22Rv1 (cell line): Measurements from ENCODE around the gene GNG7.
A peak's percentile ranks its signal among the peaks of the same experiment; 100 is the strongest.
"Not testable (repeated sequence)": the region's sequence is repeated elsewhere in the genome, so short reads cannot be mapped to it uniquely, and the experiment has no call there.

Experiments
- H3K27ac ChIP-seq: fragments of 450-650 bp; 2 replicates; pipeline ENCODE4 v1.5.1; 2017
- ZFX ChIP-seq: fragments of 450-650 bp; IDR thresholded peaks from 2 replicates; pipeline ENCODE4 v1.6.1; 2017; ENCODE audit warnings: antibody characterized with exemption, borderline replicate concordance
- TF ChIP-seq, protein P1 (sequence below): fragments of 450-650 bp; IDR thresholded peaks from 2 replicates; pipeline ENCODE4 v1.5.1; 2017; ENCODE audit warnings: mild to moderate bottlenecking

Gene GNG7

DNA sequence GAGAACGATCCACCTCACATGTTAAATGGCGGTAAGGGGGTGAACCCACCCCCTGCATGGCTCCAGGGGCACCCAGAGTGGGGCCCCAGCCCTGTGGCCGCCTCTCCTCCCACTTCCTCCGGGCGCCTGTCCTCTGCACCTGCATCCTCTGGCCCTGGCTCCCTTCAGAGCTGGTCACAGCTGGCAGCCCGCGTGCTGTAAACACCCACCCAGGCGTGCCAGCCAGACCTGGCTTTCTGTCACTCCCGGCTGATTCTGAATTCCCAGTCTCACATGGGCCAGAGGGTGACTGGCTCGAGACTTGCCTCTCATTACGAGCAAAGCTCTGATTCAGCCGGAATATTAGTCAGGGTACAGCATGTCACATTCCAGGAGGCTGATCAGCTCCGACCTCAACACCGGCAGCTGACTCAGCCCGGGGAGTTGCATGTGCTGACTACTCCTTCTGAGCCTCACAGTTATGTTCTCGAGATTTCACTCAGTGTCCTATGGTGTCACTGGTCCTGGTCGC, 75.1 kb downstream of the GNG7 start:
- H3K27ac ChIP-seq = no peak overlapping the region
- TF ChIP-seq, protein P1, sequence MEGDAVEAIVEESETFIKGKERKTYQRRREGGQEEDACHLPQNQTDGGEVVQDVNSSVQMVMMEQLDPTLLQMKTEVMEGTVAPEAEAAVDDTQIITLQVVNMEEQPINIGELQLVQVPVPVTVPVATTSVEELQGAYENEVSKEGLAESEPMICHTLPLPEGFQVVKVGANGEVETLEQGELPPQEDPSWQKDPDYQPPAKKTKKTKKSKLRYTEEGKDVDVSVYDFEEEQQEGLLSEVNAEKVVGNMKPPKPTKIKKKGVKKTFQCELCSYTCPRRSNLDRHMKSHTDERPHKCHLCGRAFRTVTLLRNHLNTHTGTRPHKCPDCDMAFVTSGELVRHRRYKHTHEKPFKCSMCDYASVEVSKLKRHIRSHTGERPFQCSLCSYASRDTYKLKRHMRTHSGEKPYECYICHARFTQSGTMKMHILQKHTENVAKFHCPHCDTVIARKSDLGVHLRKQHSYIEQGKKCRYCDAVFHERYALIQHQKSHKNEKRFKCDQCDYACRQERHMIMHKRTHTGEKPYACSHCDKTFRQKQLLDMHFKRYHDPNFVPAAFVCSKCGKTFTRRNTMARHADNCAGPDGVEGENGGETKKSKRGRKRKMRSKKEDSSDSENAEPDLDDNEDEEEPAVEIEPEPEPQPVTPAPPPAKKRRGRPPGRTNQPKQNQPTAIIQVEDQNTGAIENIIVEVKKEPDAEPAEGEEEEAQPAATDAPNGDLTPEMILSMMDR = no peak
- TF ChIP-seq ZFX = no peak

DNA sequence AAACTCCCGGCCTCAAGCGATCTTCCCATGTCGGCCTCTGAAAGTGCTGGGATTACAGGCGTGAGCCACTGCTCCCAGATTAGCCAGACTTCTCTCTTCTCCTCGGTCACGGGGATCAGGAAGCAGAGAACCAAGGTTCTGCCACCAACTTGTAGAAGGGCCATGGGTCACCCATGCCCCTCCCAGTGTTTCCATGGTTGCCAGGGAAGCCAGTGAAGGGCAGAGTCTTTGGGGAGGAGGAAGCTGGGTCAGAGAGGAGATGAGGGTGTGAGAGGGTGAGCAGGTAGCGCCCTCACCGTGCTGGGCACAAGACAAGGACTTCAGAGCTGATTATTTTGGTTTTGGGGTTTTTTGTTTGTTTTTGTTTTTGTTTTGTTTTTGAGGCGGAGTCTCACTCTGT, 77.1 kb downstream of the GNG7 start:
- TF ChIP-seq, protein P1 = no peak
- TF ChIP-seq ZFX = no peak
- no peak overlapping the region; the same call in 1 of the 2 replicates for H3K27ac ChIP-seq

GRCh38 chr19:2624537-2625091, 77.9 kb downstream of the GNG7 start:
- H3K27ac ChIP-seq = peak overlapping the region; percentile 56
- TF ChIP-seq ZFX = no peak
- TF ChIP-seq, protein P1 = peak; percentile 24; the same call in 1 of the 2 replicates

- TF ChIP-seq ZFX = no peak
- TF ChIP-seq, protein P1 = no peak
- H3K27ac ChIP-seq = no peak overlapping the region
These were observed 78.7 kb downstream of the GNG7 start for GRCh38 chr19:2623798-2624197.

DNA sequence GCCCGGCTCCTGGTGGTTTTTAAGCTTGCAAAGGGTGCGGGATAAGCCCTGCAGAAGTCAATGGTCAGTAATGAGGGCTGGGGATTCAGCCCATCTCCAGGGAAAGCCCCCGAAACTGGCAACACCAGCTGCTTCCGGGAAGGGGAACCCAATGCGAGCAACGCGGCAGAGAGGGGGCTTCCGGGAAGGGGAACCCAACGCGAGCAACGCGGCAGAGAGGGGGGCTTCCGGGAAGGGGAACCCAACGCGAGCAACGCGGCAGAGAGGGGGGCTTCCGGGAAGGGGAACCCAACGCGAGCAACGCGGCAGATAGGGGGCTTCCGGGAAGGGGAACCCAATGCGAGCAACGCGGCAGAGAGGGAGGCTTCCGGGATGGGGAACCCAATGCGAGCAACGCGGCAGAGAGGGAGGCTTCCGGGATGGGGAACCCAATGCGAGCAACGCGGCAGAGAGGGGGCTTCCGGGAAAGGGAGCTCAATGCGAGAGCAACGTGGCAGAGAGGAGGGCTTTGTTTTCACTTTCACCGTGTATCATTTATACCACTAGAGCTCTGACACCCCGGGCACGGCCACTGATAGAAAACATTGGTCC, 80.0 kb downstream of the GNG7 start:
- H3K27ac ChIP-seq = not testable (repeated sequence)

- TF ChIP-seq, protein P1 = no peak
- TF ChIP-seq ZFX = no peak
- no peak overlapping the region for H3K27ac ChIP-seq
These were observed 83.4 kb downstream of the GNG7 start for GRCh38 chr19:2619076-2619475.

DNA sequence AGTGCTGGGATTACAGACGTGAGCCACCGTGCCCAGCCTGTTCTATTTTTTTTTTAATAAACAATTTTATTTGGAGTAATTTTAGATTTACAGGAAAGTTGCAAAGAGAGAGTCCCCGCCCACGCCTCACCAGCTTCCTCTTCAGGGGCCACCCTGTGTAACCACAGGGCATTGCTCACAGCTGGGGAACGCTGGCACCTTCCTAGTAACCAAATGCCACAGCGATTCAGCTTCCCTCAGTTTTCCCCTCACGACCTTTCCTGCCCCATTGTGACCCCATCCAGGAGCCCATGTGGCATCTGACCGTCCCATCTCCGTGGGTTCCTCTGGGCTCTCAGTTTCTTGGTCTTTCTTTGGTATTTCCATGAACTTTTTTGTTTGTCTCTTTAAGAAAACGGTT, 83.9 kb downstream of the GNG7 start:
- H3K27ac ChIP-seq = no peak overlapping the region
- no peak for TF ChIP-seq ZFX
- TF ChIP-seq, protein P1 = no peak
